ENCODE results near the gene KHSRP. TPM values are rescaled to one million over a fixed set of nuclear protein-coding genes. Genes with fewer than 3 reads are reported as not detected.

The KHSRP gene
- total and polyA plus RNA-seq, 11 donors: 53.9 to 122 (median 89.3) TPM

- Histone ChIP-seq H3K4me1 (peaks cover 0 to 32% (median 8%) of the 10 kb centered on the region in 12 donors), H3K9me3 (peaks cover 0 to under 1% (median 0%) of the 10 kb centered on the region in 12 donors), H3K4me3 (peak overlapping the region; percentile 32 to 89 (median 78)), H3K27ac (peak overlapping the region in 11 of 12 donors; percentile 55 to 91 (median 75)), H3K36me3 (peaks cover 0 to 9% (median under 1%) of the 10 kb centered on the region in 9 donors), H3K27me3 (peaks cover 12 to 27% (median 17%) of the 10 kb centered on the region in 9 donors)
- intact Hi-C loops (cut with DNase I): loop anchor here in 1 of 10 donors (1.0 kb wide), 1 partner anchor 35 kb away; no protein-coding TSS in a partner anchor
- TF ChIP-seq POLR2A (IDR thresholded peaks at IDR 0.05): peak in 1 of 2 donors; percentile 31
- TF ChIP-seq, protein P1, sequence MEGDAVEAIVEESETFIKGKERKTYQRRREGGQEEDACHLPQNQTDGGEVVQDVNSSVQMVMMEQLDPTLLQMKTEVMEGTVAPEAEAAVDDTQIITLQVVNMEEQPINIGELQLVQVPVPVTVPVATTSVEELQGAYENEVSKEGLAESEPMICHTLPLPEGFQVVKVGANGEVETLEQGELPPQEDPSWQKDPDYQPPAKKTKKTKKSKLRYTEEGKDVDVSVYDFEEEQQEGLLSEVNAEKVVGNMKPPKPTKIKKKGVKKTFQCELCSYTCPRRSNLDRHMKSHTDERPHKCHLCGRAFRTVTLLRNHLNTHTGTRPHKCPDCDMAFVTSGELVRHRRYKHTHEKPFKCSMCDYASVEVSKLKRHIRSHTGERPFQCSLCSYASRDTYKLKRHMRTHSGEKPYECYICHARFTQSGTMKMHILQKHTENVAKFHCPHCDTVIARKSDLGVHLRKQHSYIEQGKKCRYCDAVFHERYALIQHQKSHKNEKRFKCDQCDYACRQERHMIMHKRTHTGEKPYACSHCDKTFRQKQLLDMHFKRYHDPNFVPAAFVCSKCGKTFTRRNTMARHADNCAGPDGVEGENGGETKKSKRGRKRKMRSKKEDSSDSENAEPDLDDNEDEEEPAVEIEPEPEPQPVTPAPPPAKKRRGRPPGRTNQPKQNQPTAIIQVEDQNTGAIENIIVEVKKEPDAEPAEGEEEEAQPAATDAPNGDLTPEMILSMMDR (IDR thresholded peaks at IDR 0.05): peak; percentile 15 to 69 (median 54)
- WGBS, 4 donors: 0 to 1% (median 0%) methylated on average over 35 to 57 of the region's 57 CpGs
- ATAC-seq: peak; percentile 92 to 96 (median 94)
- DNase-seq: peak; percentile 95 to 98 (median 98)
Measured at GRCh38 chr19:6460099-6460884, 35.7 kb upstream of the KHSRP start.

DNA sequence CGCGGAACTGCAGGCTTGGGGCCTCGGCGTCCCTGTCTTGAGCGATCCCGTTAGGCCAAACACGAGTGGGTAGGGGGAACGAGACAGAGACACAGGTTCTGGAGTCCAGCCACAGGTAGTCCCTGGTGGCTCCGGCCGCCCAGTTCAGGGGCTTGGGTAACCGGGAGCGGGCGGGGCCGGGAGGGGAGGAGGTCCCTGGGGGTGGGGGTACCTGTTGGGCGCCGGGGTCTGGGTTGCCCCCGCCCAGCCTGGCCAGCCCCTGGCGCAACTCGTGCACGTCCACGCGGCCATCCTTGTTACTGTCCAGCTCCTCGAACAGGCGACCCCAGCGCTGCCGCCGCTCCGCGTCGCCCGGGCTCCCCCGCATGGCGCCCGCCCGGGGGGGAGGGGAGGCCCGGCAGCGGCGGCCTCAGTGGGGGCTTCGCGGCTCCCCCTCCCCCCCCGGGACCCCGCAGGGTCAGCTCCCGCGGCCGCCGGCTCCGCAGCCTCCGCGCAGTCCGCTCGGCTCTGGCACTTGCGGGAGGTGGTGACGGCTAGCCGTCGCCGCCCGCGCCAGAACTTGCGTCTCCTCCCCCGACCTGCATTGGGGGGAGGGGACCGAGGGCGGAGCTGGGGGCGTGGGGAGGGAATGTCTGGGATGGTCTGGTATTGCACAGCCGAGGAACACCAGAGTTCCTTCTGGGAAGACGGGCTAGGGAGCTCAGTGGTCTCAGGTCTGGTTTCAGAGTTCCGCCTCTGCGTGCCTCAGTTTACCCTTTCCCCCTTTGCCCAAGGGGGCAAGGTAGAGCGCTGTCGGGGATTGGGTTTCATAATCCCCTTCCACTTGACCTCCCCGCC lies 34.9 kb upstream of the KHSRP start, which contains the start of gene SLC25A23:
Gene SLC25A23, minus strand, starts transcription at position 531 of the 837 bp plus-strand sequence. Its CDS starts 164 bp downstream, at position 367.
- Histone ChIP-seq H3K4me3 (peak within 1 kb of the TSS; percentile 32 to 89 (median 78)), H3K27me3 (peaks cover 11 to 20% (median 13%) of the 10 kb centered on the region in 9 donors), H3K27ac (peak within 1 kb of the TSS in 11 of 12 donors; percentile 55 to 91 (median 75)), H3K9me3 (peaks cover 0 to 8% (median under 1%) of the 10 kb centered on the region in 12 donors), H3K4me1 (peaks cover 0 to 32% (median 8%) of the 10 kb centered on the region in 12 donors), H3K36me3 (peaks cover 0 to 17% (median 6%) of the 10 kb centered on the region in 9 donors)
- WGBS, 4 donors: 1 to 7% (median 1%) methylated on average over 14 to 70 of the region's 70 CpGs
- intact Hi-C loops (cut with DNase I): loop anchor here in 1 of 10 donors (1.0 kb wide), 1 partner anchor 34 kb away; no protein-coding TSS in a partner anchor
- peak; percentile 62 to 86 (median 76) for DNase-seq
- no peak for TF ChIP-seq POLR2A (IDR thresholded peaks at IDR 0.05)
- TF ChIP-seq, protein P1 (IDR thresholded peaks at IDR 0.05): no peak
- peak; percentile 56 to 80 (median 78) for ATAC-seq

DNA sequence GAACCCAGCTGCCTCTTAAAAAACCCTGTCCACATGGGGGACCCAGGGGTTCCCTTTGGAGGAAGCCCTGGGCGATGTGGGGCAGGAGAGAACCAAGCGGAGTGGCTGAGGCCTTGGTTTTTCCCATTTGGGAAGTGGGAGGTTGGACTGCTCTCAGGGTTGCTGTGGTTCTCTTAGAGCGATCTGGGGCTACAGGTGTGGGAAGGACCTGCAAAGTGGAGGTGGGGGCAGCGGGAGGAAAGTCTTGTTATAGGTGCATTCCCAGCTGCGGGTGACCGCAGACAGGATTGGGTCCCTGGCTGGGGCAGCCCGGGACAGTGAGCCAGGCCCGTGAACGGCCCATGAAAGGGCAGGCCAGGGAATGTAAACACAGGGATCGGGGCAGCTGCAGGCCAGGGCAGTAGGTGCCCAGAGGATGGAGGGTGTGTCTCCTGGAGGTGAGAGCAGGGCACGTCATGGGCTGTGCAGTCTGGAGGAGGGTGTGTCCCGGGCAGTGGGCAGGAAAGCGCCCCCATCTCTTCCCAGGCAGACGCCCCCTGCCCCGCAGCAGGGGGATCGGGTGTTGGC lies 34.2 kb upstream of the KHSRP start:
- TF ChIP-seq, protein P1 (IDR thresholded peaks at IDR 0.05): no peak
- TF ChIP-seq POLR2A (IDR thresholded peaks at IDR 0.05): no peak
- Histone ChIP-seq H3K27ac (peak overlapping the region in 10 of 12 donors; percentile 24 to 91 (median 72)), H3K4me3 (peak overlapping the region; percentile 32 to 89 (median 78)), H3K4me1 (peaks cover 0 to 26% (median 8%) of the 10 kb centered on the region in 12 donors), H3K36me3 (peaks cover 2 to 24% (median 12%) of the 10 kb centered on the region in 9 donors), H3K9me3 (peaks cover 0 to 15% (median 7%) of the 10 kb centered on the region in 12 donors), H3K27me3 (peaks cover 4 to 13% (median 6%) of the 10 kb centered on the region in 9 donors)
- DNase-seq (peak in 1 of 5 donors; percentile 36), ATAC-seq (no peak)
- intact Hi-C loops (cut with DNase I): no loop called here
- WGBS, 4 donors: 39 to 47% (median 40%) methylated on average over 16 of the region's 16 CpGs
